ENCODE data around the gene ACSBG1.

The ACSBG1 gene

DNA sequence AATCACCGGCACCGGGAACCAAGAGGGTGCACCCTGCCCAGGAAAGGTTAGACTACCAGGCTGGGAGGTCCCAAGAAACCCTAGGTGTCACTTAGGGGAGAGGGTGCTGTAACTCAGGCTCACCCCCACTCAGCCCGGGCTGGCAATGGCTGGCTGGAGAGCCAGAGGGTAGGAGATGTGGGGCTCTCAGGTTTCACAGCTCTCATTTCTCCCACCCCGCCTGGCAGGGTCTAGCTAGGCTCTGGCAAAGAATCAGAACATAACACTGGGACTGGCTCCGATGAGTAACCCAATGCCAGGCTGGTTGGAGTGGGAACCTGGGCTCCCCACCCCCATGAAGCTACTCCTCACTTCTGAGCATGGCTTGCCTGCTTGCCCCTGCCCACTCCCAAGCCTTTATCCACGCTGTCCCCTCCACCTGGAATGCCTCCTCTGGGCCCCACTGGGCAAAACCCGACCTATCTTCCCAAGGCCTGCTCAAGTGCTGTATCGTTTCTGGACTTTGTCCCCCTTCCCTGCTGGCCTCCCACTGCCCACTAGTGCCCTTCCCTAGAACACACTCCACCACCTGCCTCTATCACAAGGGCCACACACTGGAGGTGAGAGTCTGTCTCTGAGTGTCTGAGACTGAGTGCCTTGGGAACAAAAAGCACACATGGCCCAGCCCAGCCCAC lies 105.2 kb downstream of the ACSBG1 start:
- no peak for DNase-seq

DNA sequence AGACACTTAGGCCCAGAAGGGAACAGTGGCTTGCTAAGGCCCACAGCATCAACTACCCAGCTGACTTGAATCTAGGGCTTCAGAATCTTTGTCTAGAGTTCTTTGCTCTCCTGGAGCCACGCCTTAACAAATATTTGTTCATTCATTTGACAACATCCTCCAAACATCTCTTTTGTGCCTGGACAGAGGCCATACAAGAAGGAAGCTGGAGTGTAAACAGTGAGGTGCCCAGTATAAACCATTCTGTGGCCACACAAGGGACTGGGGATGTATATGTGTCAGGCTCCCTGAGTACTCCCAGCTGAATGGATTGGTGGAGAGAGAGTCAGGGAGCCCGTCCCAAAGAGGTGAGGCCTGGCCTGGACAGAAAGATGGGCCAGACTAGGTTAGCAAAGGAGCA lies 106.5 kb downstream of the ACSBG1 start:
- no peak for DNase-seq

DNA sequence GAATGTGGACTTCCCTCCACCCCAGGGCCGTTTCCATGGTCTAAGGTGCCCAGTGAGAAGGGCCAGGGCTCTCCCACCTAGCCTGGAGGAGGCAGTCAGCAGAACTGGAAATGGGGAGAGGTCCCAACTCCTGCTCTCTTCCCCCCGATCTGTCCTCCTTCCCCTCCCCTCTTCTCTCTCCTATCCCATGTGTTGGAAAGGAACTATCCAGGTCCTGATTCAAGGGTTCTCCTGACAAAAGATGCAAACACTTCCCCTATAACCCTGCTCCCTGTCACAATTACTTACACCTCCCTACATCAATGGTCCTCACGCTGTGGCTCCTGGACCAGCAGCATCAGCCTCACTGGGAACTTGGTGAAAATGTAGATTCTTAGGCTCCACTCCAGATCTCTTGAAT lies 109.1 kb downstream of the ACSBG1 start:
- DNase-seq, result no peak

DNA sequence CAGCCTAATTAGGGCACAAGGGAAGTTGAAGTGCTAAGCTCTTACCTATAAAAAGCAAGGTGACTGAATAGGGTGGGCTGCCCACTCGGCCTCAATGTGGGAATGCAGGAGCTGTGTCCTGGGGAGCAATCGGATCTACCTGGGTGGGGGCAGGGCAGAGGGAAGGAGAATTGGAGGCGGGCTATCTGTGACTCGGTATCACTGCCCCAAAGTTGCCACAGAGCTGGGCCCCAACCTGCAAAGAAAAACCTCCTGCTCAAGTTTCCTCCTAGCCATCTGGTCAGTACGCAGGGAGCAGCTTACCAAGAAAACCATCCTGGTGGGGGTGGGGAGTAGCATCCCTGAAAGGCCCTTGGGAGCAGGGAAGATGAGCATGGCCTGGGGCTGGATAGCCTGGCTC lies 113.8 kb downstream of the ACSBG1 start:
- DNase-seq, result no peak
